ENCODE data around the gene MCC.

The MCC gene

DNA sequence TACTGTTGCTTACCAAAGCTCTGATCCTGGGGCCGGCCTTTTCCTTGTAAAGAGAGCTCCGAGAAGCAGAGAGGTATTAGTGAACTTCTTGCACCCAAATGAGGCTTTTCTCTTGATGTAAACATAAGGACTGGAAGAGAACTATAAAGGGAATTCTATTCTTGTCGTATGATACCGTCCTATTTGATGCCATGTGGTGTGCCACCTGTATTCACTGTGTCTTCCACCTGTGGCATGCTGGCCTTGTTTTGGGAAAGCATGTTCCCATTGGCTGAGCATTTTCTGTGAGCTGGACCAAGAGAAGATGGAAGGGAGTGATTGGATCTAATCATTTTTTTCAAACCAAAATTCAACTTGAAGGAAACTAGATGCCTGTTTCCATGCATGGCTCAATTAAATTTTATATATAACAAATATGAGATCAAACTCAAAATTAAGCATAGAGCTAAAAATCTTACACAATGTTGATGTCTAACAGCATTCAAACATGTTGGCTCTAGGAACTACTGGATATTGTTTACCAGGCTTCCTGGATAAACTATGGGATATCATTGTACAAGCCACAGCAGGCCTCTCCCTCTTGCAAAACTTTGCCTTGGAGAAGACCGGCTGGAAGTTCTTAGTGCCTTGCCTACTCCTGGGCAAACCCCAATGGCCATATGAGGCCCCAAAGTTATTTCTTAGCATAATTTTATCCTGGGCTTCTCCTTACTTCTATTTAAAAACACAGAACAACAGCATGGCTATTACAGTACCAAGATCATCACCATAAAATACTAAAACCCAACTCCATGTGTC lies 168.8 kb downstream of the MCC start:
- no peak for DNase-seq (ENCODE audit: low spot score)

DNA sequence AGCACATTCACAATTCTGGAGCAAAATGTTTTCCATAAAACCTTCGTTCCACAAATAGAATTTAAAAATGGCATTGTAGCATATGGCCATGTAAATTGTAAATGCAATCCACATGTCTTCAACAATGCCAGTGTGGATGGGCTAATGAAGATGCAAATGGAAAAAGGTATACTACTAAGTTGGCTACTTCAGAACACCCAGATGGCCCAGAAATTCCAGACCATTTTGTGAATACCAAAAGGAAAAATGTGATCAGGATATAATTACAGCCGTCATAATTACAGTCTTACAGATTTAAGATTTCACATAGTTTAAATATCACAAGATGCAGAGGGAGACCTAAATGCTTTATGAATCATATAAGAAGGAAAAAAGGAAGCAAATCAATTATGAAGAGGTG lies 170.6 kb downstream of the MCC start:
- DNase-seq (ENCODE audit: low spot score) = no peak

DNA sequence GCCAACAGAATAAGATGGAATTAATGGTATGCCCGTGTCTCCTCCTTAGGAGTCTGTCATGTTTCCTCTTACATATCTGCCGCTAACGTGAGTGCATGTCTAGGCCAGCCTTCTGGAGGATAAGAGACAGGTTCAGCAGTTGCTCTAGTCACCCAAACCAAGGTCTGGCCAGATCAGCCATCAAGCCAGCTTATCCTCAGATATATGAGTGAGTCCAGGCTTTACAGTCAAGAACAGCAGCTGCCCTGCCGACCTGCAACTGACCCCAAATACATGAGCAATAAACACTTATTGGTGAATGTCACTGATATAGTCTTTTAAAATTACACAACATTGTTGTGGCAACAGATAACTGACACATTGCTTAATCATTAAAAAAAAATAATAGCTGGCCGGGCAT lies 177.0 kb downstream of the MCC start:
- no peak for DNase-seq (ENCODE audit: low spot score)

DNA sequence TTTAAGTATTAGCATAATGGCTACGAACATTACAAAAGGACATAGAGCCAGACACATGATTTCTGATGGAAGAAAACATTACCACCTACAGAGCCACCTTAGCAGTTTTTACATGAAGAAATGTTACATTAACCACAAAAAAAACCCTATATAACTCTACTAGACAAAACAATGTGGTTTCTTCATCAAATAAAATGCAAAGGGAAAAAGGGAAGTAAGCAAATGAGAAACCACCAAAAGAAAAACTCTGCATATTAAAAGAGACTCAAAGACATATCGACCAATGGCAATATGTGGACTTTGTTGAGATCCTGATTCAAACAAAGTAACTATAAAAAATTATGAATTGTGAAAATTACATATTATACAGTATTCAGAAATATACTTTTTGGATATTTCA lies 186.1 kb downstream of the MCC start:
- no peak for DNase-seq (ENCODE audit: low spot score)

DNA sequence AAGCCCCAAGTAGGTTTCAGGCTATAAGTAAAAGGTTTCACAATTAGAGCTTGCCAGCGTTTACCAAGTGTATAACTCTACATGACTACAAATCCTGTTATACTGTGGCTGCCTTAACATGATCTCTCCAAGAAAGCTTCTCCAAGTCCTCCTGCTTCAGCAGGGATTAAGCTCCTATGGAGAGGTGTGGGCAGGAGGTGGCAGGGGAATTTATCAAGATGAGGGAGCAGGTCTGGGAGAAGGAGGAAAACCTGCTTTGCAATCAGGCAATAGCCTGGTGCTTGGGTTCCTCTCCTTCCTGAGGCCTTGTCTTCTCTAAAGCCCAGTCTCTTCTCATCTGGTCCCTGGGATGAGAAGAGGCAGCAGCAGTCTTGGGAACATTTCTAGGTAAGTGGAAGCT lies 188.7 kb downstream of the MCC start:
- DNase-seq (ENCODE audit: low spot score) = no peak

DNA sequence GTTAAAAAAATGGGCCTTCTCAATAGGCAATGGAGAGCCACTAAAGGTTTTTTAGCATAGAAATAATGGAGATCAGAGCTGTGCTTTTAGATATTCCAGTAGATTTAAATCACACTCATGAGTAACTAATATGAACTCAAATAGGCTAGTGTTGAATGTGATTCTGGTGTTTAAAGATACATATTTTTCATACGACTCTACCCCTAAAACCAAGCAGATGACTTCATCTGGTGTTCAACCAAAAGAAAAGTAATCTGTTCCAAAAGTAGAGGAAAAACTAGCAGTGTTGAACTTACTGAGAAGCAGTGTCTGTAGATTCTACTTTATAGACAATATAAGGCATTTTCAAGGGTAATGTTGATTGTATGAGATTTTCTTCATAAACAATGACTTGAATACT lies 191.6 kb downstream of the MCC start:
- no peak for DNase-seq (ENCODE audit: low spot score)

DNA sequence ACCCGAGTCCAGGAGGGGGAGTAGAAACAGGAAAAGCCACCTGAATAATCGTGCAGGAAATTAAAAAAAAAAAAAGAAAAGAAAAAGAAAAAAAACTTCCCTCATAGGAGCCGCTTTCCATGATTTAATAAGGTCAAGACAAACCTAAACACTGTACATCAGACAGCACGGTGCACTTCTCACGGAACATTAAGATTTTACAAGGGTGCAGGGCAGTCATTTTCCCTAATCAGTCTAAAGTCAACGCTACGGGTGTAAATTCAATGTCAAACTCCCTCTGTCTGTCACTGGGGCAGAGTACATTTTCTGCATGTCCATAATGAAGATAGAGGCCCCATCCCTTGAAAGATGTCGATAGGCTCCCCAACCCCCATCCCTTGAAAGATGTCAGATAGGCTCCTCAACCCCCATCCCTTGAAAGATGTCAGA lies 193.1 kb downstream of the MCC start:
- no peak for DNase-seq (ENCODE audit: low spot score)

DNA sequence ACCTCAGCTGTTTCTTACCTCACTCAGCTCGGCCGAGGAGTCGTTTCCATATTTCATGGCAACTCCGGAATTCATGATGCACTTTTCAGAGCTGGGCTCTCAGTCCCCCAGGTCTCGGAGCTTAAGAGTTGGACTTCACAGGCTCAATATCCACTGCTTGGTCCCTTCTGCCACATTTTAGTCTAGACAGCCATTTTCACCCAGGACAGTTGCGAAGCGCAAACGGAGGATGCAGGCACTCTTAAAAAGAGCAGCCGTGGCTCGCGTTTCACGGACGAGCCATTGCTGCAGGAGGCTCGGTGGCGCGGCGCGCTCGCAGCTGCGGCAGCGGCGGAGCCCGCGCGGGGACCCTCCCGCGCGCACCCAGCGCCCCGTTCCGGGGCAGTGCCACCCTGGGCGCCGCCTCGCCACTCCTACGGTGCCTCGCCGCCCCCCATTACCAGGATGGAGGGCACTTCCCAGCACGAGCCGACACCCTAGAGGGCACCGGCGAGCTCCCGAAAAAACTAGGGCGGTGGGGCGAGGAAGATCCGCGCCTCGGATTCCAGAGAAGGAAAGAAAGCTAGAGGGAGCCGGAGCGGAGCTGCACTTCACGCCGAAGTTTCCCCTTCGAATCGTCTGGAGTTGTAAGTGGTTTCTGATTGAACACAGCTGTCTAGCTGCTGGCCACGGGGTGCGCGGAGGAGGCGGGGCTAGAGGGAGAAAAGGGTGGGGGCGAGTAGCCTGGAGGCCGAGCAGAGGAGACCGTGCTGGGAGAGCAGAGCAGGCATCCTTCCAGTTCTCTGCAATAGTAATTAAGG lies 193.7 kb downstream of the MCC start:
- peak; percentile 60 for DNase-seq (ENCODE audit: low spot score)

DNA sequence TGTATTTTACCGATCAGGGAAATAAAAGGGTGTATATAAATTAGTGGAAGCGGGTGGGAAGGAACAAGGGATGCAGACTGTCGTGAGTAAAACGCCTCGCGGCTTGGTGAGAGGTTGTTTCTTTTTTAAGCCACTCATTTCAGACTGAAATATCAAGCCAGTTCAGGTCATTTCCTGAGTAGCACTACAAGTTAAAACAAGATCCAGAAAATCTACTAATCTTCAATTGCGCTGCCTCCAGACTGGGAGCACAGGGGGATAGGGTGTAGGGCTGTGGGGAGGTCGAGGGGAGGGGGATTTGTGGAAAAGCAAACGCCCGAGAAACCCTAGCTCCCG lies 194.3 kb downstream of the MCC start:
- no peak for DNase-seq (ENCODE audit: low spot score)

DNA sequence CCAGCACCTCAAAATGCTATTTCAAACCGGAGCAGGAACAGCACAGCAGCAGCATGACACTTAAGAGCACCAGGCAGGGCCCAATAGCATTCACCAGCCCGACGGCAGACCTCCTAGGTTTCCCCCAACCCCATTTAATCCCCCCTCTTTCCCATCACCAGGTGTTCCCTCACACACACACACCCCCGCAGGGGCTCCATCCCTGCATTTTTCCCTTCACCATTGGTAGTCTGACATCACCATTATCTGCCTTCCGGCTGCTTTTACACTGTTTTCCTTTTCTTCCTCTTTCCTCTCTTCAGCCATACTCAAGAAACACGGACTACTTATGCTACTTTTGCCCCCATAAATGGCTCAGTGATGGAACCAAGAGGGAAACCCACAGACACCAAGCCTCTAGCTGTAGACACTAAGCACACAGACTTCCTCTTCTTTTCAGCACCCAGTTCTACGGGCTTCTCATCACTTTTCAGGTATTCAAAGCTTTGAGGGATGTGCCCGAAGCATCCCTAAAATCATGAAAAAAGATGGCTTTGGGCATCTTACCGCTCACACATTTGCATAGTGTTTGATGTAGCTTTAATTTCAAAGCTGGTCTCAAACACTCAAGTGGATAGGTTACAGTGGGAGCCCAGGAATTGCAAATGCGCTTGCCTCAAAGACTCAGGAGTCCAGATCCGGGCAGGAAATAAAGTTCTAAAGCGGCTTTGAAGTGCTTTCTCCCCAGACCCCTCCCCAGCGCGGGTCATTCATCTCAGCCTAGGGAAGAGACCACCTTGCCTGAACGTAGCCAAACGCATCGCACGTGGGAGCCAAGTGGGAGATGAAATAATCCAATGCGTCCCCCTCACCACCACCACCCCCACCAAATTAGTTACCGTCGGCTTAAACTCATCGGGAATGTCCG lies 194.9 kb downstream of the MCC start:
- DNase-seq (ENCODE audit: low spot score) = no peak

DNA sequence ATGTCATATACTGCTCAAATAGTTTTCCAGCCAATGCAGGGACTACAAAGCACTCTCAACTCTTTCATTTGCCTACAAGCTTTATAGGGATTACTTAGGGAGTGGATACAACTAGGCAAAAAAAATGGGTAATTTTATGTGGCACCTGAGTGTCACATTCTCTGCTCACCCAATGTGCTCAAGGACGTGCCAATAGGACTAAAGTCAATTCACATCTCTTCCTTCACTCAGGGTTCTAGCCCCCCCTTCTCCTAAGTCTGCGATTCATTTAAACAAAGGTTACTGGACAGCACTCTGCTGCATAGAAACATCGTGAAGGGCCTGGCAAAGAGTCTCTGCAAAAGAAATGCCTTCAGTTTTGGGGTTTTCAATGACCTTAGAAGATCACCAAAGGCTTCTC lies 195.8 kb downstream of the MCC start:
- DNase-seq (ENCODE audit: low spot score) = no peak

DNA sequence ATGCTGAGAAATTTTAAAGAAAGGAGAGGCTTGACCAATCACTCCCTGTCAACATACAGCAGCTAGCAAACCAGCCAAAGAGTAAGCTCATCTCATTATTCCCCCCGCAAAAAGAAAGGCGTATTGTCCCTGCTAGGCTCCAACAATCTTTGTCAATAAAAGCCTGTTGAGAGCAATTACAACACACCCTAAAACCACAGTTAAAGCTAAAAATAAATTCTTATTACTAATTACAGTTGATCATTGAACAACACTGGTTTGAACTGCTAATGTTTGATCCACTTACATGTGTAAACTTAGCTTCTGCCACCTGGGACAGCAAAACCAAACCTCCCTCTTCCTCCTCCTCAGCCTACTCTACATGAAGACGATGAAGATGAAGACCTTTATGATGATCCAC lies 204.7 kb downstream of the MCC start:
- no peak for DNase-seq (ENCODE audit: low spot score)

DNA sequence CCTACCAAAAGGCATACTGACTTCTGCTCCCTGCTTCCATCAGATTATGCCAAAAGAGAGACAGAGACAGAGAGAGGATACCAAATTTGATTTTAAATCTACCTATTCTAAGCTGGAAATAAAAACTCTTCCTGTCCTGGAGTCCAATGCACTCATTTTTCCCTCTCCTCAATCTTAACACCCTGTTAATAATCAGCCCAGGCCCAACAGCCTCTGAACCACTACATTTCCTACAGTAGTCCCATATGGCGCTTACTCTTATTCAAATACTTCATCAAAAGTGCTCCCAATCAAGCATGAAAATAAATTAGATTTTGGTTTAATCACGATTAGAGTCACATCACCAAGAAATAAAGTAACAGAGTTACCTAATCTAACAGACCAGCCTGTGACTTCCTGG lies 205.8 kb downstream of the MCC start:
- no peak for DNase-seq (ENCODE audit: low spot score)

DNA sequence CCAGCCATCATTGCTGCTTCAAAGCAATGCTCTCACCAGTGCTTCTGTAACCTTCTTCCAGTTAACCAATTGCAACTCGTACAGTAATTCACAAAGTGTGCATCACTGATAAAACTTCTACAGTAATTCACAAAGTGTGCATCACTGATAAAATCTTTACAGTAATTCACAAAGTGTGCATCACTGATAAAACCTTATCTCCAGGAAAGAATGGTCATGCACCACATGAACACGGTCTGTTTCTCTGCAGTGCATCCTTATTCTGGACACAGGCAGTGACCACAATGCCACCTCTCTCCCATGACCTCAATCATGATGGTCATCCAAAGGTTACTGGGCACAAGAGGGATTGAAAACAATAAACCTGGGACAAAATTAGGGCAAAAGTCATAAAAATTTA lies 207.1 kb downstream of the MCC start:
- DNase-seq (ENCODE audit: low spot score) = no peak

DNA sequence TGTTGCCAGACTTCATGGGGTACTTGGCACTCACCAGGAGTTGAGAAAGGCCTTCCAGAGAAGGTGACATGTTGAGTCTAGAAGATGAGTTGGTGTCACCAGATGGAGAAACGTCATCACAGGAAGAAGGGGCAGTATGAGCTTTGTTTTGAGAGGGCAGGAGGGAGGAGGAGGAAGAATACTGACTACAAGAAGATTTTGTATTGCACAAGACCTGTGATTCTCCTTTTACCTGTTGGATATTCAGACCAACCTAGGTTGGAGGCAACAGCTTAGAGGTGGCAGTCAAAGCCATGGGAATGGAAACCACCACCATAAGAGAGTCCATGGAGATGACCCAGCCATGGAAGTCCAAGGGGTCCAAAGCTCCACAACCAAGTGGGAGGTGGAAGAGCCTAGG lies 207.7 kb downstream of the MCC start:
- no peak for DNase-seq (ENCODE audit: low spot score)

DNA sequence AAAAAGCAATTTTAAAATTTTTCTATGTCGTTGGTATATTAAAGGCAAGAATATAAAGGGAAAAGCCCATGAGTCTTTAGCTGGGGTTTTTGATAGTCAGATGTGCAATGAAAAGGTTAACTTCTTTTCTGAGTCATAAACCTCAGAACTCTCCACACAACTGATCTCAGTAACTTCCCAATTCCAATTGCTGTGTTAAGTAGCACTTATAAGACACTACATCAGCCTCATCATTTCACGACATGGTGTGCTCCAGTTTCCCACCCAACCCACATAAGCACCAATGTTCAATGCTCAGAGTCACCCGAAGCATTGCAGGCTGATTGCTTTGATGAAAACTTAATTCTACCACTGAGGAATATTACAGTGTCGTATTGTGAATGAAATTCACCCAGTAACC lies 209.3 kb downstream of the MCC start:
- DNase-seq (ENCODE audit: low spot score) = no peak

DNA sequence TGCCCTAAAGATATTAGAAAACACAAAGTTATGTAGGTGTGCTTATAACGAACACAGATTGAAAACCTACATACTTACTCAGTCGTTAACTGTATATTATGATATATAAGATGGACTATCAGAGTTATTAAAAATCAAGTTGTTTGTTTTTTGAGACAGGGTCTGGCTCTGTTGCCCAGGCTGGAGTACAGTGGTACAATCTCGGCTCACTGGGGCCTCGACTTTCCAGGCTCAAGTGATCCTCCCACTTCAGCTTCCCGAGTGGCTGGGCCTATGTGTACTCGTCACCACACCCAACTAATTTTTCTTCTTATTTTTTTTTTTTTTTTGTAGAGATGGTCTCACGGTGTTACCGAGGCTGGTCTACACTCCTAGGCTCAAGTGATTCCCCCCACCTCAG lies 211.8 kb downstream of the MCC start:
- DNase-seq (ENCODE audit: low spot score) = no peak

DNA sequence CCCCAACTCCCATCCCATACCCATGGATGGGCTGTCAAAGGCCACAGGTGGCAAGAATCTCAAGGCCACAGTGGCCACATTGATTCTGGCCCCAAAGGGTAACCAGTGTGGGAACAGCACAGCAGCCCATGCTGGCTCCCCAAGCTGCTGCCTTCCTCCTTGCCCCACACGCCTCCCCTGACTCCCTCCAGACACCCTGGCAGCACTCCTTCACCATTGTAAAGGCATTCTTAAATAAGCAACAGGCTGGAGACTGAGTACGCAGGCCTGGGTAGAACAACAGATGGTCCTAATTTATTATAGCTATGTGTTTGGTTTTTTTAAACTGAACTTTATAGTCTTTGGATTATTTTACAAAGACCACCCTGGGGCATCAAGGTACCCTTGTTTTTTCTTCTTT lies 212.3 kb downstream of the MCC start:
- DNase-seq (ENCODE audit: low spot score) = no peak

DNA sequence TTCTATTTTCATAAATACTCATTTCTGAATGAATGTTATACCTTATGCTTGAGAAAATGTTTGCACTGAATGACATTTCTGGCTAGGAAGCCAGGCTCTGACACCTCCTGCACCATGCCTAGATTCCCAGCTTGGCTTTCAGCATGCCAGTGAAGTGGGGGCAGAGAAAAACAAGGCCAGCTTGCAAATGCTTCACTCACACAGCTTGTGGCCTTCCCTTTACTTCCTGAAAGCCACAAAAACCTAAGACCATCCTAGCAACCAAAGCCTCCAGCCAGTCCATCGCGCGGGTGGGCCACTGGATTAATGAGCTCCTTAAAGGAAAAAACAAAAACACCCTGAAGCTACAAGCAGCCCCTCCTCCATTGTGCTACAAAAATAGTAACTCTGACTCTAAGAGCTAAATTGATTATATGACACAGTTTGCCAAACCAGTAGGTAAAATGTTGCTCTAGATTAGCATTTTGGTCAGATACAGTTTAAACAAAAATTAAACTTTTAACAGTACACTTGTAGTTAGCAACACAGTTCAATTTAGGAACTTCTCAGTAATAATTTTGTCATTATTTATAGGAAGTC lies 213.3 kb downstream of the MCC start:
- no peak for DNase-seq (ENCODE audit: low spot score)

DNA sequence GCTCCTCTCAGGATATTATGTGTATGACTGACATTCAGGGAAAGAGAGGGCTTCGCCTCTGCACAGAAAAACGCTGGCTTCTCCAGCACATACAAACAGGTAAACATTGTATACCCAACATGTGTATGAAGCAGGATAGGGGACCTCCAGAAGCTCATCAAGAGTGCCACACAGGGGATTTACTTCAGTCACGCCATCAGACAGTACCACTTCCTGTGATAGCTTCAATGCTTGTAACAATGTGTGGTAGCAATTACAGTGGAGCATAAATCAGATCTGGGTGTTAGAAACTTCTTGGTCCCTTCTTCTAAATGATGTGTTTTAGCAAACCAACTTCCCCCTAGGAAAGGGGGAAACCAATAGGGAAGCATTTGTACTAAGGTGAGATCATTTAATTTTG lies 214.3 kb downstream of the MCC start:
- DNase-seq (ENCODE audit: low spot score) = no peak

DNA sequence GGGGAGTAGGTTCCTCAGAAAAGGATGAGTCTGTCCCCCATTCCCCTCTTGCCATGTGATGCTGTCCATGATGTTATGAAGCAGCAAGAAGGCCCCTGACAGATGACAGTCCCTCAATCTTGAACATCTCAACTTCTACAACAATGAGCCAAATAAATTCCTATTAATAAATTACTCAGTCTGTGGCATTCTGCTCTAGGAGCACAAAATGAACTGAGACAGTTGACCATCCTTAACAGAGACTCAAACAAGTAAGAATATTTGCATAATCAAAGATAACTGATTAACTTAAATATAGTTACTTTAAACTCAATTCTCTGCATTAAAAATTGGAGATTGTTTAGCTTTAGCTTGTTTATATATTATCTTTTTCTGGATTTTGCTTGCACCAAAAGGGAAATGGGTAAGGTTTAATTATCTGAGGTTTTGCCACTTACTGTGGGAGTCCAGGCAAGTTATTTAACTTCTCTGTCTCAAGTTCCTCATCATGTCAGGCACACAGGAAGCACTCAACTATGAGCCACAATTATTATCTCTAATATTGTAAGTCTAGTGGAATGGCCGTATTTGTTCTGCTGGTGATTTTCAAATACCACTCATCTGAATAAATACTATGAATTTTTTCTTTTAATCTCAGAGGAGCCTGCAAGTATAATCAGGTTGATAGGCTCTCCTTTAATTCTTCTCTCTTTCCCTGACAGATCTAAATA lies 216.4 kb downstream of the MCC start:
- no peak for DNase-seq (ENCODE audit: low spot score)

DNA sequence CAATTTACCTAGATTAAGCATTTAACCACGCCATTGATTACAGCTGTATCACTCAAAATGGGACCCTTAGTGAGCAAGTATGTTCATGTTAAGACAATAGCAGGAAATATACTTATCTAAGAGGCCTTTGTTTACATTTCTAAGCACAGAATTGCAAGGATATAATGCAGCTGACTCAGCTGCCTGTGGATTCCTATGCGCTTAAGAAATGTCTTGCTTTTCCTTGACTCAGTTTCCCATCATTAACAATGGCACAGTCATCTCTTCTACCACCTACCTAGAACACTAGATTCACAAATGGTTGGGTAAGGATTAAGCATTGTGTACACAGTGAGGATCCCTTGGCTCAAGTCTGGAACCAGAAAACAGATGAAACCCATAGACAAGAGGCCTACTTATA lies 217.2 kb downstream of the MCC start:
- no peak for DNase-seq (ENCODE audit: low spot score)
